GM23338 (cell line): ENCODE measurements around the gene APBB3.

Experiments used
- CREB1 ChIP-seq: fragments of 250-450 bp; sonication (Bioruptor Pico); IDR thresholded peaks from 2 replicates; pipeline ENCODE4 v1.5.0; 2020; ENCODE audit warnings: low read depth, mild to moderate bottlenecking, moderate library complexity
- CTCF ChIP-seq, 2 experiments: fragments of 200-600 bp in 1 of 2; sonication (generic) in 1 of 2; conservative IDR thresholded peaks; 2 replicates each; pipeline versions ENCODE4 v1.5.1 to v1.6.1; 2016 to 2017; ENCODE audit warnings: antibody characterized with exemption in 2 of 2, low read depth in 2 of 2, mild to moderate bottlenecking in 2 of 2, moderate library complexity in 1 of 2
- EZH2 ChIP-seq: fragments of 200-600 bp; sonication (generic); IDR thresholded peaks from one replicate; pipeline ENCODE4 v1.8.0; 2017; ENCODE audit warnings: antibody characterized with exemption, mild to moderate bottlenecking, low read depth; ENCODE audit not compliant: unreplicated experiment
- POLR2AphosphoS5 ChIP-seq: IDR thresholded peaks from 2 replicates; pipeline ENCODE4 v1.6.1; 2016; ENCODE audit warnings: antibody characterized with exemption, low read depth

GRCh38 chr5:140509898-140510297 is 54.5 kb downstream of the APBB3 start:
- TF ChIP-seq CTCF (conservative IDR thresholded peaks at IDR 0.05; ENCODE audit: low read depth in 2 of 2) (no peak), EZH2 (no peak), CREB1 (CRISPR knock-in tag) (no peak), POLR2AphosphoS5 (no peak)
